Measurements from ENCODE around the gene MYO7A.
A peak's percentile ranks its signal among the peaks of the same experiment; 100 is the strongest.

MYO7A gene

DNA sequence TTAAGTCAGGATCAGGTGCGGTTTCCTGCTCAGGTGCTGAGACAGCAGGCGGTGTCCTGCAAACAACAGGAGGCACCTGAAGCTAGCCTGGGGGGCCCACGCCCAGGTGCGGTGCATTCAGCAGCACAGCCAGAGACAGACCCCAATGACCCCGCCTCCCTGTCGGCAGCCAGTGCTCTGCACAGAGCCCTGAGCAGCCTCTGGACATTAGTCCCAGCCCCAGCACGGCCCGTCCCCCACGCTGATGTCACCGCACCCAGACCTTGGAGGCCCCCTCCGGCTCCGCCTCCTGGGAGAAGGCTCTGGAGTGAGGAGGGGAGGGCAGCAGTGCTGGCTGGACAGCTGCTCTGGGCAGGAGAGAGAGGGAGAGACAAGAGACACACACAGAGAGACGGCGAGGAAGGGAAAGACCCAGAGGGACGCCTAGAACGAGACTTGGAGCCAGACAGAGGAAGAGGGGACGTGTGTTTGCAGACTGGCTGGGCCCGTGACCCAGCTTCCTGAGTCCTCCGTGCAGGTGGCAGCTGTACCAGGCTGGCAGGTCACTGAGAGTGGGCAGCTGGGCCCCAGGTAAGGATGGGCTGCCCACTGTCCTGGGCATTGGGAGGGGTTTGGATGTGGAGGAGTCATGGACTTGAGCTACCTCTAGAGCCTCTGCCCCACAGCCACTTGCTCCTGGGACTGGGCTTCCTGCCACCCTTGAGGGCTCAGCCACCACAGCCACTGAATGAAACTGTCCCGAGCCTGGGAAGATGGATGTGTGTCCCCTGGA is at the start of gene MYO7A:
TSS of gene MYO7A (plus strand) at position 327 of the 772 bp plus-strand sequence. CDS start 2,389 bp downstream, outside the sequence.
- peak; percentile 86 for DNase-seq

DNA sequence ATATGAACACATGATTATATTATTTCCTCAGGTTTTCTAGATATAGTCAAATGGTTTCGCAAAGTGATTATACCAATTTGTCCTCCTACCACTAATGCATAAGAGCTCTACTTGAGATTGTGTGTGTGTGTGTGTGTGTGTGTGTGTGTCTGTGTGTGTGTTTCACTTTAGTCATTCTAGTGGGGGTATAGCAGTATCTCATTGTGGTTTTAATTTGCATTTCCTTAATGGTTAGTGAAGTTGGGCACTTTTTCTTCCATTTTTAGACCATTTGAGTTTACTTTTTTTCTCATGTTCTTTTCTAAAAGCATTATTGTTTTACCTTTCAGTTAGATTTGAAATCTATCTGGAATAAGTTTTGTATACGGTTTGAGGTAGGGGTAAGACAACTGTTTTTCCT is 48.4 kb upstream of the MYO7A start:
- no peak for DNase-seq

DNA sequence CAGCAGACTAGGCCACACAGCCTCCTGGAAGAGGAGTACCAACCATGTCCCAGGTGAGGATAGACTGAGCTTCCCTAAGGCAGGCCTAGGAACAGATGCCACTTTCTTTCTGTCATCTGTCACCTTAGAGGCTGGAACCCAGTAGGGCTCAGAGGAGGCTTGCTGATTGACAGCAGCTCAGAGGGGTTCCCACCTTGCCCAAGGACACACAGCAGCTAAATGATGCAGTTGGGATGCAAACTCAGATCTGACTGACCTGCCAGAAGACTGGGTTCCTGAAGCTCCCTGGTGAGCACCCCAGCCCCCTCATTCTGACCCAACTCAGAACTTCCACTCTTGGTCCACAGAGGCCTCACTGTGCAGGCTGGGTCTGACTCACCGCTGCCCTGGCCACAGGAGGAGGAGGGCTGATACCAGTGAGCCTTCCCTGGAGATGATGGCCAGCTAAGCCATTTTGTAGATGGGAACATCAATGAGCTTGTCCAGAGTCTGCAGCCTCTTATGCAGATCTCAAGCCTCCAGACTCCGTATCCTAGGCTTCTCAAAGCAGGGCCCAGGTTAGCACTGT is 47.3 kb upstream of the MYO7A start:
- DNase-seq: no peak

DNA sequence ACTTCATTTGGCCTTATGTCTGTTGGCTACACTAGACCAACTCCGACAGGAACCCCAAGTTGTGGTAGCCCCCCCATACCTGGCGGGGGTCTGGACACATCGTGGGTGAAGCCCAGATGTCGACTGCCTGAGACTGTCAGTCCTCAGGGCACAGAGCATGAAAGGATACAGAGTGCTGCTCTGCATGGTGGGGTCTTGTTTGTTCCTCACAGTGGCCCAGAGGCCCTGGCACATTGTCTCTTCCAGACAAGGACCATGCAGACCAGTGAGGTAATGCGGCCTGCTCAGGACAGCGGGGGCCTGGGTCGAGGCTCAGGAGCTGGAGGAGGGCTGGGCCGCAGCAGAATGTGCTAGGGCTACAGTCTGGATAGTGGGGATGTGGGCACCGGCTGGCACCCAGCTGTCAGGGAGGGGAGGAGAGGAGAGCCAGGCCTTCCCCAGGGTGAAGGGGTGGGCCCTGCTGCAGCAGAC is 46.6 kb upstream of the MYO7A start:
- DNase-seq: no peak

DNA sequence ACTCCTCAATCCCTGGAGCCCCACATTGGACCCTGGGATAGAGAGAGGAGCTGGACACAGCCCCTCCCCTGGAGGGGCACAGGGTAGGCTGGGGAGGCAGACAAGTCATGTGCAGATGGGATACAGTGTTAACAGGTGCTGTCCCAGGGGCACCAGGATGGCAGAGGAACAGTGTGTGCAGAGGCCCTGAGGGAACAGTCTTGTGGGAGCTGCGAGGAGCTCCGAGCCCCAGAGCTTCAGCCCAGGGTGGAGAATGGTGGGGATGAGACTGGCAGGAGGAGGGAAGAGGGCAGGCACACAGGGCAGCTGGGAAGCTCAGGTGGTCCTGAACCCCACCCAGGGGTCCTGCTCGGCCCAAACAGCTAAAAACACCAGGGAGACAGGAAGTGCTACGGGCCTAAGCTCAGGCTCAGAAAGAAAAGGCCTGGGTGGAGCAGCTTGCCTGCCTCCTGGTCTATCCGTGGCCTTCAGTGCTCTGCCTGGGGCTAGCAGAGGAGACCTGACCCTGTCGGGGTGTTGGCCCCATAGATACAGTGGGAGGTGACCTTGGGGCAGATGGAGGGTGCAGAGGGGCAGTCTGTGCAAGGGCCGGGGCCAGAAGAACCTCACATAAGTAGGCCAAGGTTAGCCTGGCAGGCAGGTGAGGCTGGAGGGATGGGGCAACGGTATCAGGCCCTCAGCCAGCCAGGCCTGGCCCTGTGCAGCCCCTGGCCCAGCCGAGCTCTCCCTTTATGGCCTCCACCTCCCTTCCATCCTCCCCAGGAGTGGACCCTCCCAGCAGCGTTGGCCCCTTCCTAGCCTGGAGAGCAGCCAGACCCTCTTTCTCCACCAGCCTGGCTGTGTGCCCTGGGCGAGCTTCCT is 45.8 kb upstream of the MYO7A start:
- no peak for DNase-seq

DNA sequence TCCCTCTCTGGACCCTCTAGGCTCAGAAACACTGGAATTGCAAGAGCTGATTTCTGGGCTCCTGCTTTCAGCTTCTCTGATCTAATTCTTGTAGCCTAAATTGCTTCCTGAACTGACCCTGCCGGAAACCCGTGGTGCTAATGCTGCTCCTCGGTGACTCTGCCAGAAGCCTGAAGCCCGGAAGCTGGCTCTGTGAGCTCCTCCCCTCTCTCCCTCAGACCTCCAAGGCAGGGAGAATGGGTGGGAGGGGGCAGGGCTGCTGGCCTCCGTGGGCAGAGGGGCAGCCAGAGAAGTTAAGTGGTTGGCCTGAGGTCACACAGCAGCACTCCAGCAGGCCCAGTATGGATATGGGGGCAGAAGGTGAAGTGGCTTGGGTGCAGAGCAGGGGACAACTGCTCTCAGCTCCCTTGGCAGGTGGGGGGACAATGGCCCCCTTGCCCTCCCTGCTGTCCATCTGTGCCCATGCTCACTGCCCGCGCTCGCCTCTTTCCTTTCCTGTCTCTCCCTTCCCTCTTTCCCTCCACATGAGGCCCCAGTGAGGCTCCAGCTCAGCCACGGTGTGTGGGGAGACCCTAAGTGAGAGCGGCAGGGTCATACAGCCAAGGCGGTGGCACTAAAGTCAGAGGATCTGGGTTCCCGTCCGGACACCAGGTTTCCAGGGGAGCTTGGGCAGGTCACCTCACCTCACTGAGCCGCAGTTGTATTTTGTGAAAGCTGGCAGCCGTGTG is 45.0 kb upstream of the MYO7A start:
- no peak for DNase-seq

DNA sequence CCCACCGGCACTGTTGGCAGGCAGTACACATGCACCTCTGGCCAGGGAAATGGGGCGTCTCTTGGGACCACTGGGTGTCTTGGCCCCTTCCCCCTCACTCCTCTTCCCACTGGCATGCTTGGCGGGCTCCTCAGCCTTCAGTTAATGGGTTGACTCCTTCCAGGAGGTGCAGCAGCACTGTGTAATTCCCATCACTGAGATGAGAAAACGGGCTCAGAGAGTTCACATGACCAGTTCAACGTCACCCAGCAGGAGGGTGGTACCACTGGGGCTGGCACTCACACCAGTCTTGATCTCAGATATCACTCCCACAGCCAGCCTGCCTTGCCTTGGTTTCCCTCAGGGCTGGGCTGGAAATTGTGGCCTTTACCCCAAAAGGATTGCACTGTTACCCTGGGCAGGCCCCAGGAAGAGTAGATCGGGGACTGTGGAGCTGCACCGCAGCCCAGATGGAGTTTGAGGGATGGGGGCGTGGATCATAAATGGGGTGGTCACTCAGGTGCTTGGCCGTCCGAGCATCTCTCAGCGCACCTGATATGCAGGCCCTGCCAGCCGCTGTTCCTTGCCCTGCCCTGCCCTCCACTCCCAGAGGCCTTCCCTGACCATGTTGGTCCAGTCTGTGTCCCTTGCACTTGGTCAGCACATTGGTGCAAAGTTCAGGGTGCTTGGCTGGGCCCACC is 44.3 kb upstream of the MYO7A start:
- DNase-seq: no peak

DNA sequence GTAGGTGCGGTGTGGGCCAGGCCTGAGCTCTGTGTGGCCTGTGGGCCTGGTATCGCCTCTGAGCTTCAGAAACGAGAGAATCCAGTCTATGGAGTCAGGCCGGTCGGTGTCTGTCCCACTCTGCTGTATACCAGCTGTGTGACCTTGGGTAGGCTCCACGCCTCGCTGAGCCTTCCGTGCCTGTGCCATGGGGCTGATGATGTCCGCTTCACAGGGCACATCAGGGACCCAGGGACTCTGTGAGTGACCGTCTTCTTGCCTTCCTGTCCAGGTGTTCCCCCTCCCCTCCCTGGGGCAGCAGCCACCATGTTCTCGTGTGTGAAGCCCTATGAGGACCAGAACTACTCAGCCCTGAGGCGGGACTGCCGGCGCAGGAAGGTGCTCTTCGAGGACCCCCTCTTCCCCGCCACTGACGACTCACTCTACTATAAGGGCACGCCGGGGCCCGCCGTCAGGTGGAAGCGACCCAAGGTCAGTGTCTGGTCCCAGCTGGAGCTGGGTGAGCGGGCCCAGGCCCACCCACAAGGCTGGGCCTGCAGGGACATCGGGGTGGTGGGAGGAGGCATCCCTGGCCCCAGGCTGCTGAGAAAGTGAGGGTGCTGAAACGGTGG is 43.4 kb upstream of the MYO7A start:
- DNase-seq: no peak

DNA sequence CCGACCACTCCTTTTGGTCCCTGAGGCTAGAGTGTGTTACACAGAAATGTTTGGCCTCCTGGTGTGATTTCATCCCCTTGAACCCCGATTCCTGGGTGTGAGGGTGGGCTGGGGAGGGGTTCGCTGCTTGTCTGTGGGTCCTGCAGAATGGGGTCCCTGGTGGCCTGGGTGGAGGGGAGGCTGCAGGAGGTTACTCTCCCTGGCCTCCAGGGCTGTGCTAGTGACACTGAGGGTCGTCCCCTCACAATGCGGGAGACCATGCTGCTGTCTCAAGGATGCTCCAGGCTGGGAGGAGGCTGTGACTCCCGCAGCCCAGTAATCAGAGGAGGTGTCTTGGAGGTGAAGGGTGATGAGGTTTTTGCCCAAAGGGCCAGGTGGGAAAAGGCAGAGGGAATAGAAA is 42.4 kb upstream of the MYO7A start:
- DNase-seq: no peak

DNA sequence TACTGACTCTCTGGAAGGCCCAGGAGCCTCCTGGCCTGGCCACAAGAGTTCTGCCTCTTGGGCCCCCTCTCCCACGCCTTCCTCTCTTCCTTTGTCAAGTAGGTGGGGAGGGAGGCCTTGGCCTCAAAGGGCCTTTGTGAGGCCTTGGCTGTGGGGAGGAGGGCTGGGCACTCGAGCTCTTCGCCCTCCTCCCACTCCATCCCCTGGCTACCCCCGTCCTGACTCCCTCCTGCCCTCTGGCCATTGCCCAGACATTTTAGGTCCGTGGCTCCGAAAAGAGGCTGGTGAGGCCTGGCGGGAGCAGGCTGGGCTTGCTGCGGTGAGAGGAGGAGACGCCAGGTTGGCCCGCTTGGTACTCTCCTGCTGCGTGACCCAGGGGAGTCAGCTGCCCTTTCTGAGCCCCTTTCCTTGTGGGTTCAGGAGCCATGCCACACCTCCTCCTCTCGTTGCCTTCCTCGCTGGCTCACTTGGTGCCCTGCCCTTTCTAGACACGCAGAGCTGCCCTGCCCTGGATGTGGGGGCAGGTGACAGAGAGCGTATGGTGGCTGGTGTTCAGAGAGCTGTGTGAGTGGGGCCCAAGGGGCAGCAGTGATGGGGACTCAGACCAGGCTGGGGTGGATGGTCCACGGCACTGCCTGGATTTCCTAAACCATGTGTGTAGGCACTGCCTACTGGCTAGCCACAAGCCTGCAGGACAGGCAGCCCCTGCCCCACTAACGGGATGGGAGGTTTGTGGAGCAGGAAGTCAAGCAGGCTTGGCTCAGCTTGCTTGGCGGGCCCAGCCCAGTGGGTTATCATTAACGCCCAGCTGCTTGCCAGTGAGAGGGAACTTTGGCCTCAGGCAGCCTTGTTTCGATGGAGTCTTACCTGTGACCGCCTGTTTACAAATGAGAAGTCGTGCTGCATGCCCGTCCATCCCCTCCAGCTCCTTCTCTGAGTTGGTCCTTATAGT is 41.2 kb upstream of the MYO7A start:
- no peak for DNase-seq

DNA sequence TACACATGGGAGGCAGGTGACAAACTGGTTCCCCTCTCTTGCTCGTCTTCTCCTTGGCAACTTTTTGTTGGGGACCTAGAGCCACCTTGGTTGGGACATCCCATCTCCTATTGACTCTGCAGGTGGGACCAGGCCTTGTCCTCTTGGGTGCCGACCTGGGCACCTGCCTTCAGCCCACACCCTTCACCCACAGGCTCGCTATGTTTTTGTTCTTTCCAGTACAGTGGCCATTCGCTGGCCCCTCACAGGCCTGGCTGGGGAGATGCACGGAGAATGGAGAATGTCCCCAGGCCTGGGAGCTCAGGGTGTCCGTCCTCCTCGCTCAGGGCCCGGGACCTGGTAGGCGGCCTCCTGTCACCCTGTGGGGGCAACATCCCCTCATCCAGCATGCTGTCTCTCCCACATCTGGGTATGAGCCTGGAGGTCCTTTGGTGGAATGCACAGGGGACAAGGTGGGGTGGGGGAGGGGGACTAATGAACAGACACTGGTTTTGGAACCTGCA is 40.3 kb upstream of the MYO7A start:
- no peak for DNase-seq

DNA sequence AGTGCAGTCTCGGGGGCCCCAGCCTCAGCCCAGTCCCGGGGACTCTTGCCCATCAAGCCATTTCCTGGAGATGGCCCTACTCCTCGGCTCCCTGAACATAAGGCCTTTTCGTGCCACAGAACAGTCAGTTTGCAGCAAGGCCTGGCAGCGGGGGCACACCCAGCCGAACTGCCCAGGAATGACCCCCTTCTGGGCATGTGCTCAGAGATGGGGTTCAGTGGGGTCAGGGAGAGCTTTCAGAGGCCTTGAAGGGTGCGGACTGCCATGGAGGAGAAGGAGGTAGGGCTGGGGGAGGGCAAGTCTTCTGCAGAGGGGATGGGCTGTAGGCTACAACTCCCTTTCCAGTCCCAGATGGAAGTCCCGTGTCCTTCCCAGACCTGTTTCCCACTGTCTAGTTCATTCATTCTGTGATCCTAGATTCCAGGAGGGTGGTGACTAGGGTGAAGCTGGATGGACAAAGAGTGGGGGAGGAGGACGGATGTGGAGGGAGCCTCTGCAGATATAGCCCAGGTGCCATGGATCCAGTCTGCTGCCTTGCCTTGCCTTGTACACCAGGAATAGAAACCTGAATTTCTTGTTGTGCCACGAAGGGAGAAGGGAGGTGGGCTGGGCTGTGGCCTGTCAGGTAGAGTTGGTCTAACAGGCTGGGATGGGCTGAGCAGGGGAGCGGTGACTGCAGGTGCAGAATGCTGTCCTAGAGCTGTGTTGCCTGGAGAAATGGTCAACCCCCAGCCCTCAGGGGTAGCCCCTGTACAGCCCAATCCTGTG is 39.6 kb upstream of the MYO7A start:
- DNase-seq: no peak

DNA sequence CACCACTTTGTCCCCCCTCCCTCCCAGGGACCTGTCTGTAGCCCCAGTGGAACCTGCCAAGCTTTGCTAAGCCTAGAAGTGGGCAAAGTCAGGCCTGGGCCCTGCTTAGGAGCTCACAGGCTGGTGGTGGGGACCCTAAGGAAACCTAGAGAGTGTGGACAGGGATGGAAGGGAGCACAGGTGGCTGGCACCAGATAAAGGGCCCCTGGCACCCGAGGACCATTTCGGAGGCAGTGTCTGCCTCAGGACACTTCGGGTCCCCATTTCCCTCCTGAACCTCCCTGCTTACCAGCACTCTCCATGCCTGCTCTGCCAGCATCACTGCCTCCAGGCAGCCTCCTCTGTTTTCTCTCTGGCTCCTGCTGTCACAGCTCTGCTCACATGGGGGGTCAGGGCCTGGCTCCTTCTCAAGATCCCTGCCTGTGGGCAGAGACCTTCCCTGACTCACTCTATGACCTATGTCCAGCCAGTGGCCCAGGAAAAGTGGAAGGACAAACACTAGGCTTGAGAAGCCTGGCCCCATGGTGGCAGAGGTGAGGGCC is 39.0 kb upstream of the MYO7A start:
- DNase-seq: no peak

DNA sequence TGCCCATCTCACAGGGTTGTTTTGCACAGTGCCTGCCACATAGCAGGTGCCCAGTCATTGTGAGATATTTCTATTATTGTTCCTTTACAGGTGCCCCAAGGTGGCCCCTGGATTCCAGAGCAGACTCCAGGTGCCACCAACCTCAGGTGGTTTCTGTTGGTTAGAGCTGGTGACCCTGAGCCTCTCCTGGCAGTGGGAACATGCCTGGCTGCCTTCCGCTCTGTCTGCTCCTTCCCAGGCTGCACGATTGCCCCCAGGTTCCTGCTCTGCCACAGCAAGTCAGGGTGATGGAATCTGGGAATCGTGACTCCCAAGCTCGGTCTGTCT is 38.0 kb upstream of the MYO7A start:
- no peak for DNase-seq

DNA sequence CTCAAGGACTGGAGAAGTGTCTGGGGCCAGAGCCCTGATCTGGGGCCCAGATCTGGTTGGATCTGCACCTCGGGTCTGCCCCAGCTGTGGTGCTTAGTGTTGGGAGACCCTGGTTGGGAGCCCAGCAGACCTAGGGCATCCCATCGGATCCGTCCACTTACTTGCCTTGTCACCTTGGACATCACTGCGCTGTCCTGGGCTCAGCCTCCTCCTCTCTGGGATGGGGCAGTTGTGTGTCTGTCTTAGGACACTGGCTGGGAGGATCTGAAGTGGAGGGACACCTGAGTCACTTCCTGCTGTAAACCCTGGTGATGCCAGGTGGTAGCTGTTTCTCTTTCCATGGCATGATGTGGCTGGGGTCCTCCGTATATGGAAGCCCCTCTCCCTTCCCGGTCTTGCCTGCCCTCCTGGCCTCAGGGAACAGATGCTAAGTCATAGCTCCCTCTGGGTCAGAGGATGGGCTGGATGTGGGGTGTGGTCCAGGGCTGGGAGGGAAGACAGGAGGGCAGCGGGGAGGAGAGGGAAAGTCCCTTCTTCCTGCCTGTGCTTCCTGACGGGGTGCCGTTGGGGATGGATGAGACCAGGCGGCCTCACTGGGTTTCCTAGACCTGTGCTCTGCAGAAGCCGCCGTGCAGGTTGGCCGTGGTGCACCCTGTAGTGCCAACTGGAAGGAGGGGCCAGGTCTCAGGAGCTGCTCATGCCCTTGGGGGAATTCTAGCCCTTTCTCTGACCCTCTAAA is 37.5 kb upstream of the MYO7A start:
- no peak for DNase-seq

DNA sequence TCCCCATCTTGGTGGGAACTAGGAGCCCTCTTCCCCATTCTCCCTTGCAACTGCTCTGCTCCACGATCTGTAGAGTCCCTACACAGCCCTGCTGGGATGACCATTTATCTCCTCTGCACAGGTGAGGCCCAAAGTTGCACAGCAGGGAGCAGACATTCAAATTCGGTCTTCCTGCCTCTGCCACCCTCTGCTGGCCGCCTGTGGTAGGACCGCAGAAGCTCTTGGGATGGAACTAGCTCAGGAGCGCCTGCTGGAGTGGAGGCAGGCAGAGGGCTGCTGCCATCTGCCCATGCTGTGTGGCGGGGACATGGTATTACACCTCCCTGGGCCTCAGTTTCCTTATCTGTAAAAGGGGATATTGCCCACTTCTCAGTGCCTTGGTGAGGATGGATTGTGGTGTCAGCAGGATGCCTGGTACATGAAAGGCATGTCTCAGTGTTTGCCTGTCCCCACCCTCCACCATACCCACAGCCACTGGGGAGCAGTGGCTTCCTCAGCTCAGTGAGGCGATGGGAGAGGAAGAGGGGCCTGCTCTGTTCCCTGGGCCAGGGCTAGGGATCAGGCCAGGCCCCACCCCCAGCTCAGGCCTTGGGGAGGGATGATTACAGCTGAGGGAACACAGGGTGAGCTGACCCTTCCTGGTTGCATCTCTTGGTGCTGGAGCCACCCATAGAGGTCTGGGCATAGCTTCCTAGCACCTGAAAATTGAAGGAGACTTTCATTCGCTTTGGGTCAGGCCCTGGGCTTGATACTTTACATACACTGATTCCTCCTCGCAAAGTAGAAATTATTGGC is 36.7 kb upstream of the MYO7A start:
- DNase-seq: peak; percentile 78

DNA sequence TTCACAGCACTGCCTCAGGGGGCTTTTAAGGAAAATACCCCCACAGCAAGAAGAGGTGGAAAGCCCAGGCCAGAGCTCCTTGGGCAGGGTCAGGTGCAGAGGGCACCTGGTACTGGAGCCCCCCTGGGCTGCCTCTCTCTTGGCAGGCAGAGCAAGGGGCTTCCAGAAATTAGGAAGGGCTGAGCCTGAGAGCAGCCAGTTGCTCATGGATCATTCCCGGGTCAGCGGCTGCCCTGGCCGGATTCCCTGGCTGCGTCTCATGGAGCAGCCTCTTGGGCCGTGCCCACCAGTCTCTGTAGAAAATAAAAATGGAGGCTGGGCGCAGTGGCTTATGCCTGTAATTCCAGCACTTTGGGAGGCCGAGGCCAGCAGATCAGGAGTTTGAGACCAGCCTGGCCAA is 35.7 kb upstream of the MYO7A start:
- no peak for DNase-seq
